B cell (primary cell): ENCODE measurements around the gene POLR3GL.

Experiments
- CTCF ChIP-seq: fragments of 200-600 bp; IDR thresholded peaks from one replicate; pipeline ENCODE4 v1.8.0; 2022; ENCODE audit warnings: antibody characterized with exemption, mild to moderate bottlenecking
- EZH2 ChIP-seq: IDR thresholded peaks from 2 replicates; pipeline ENCODE4 v1.6.1; 2012; ENCODE audit warnings: borderline replicate concordance, low read depth, mild to moderate bottlenecking, moderate library complexity, low read length; ENCODE audit not compliant: insufficient read depth, poor library complexity, severe bottlenecking

DNA sequence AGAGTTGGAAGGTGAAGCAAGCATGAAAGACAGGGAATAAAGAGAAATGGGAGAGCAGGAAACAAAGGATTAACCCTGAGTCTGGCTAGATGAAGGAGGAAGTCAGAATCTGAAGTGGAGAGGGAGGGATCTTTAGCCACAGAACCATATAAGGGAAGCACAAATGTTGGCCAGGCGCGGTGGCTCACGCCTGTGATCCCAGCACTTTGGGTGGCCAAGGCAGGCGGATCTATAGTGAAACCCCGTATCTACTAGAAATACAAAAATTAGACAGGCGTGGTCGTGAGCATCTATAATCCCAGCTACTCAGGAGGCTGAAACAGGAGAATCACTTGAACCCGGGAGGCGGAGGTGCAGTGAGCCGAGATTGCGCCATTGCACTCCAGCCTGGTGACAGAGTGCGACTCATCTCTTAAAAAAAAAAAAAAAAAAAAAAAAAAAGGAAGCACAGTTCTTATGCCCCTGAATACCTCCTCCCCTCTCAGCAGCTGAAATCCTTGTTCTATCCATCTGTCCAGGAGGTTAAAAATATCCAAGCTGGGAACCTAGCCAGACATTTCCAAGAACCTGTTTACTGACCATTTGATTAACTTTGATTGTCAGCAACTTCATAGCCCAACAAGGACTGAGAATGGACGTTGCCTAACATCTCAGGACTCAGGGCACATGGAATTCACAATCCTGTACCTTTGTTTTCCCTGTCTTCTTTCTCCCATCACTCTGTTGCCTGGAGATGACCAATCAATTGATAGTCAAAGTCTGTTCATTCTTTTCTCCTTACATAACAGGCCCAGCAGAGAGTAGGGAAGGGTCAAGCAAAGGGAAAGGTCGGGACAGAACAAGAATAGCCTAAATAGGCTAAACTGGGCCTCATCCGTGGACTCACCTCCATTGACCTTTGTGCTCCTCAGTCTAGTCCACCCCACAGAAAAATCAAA is 21.3 kb downstream of the POLR3GL start:
- TF ChIP-seq CTCF, result no peak
- no peak for TF ChIP-seq EZH2
